ENCODE measurements around the gene ERV3-1.
"Not testable (repeated sequence)": the region's sequence is repeated elsewhere in the genome, so short reads cannot be mapped to it uniquely, and the experiment has no call there.

Gene ERV3-1

DNA sequence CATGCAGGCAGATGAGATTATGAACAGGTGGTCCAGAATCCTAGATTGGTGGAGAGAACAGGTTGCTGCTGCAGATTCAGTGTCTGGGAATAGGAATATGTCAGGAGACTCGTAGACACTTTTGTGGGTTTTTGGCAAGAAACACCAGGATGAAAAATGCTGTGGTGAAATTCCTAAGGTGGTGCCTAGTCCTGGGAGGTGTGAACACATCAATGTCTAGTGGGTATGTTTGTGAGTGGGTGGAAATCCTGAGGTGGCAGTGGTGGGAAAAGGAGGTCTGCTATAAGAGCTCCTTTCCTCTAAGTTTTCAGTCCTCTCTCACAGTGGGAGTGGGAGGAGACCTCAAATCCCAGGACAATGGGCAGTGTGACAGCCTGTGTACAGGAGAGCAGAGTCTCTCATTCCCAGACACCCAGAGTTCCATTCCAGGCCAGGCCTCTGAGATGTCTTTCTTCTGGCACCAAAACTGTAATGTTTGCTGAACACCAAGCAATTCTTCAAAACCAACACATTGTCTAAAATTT is 5.1 kb downstream of the ERV3-1 start:
- no peak for DNase-seq (ENCODE audit: low read depth in 2 of 2)

DNA sequence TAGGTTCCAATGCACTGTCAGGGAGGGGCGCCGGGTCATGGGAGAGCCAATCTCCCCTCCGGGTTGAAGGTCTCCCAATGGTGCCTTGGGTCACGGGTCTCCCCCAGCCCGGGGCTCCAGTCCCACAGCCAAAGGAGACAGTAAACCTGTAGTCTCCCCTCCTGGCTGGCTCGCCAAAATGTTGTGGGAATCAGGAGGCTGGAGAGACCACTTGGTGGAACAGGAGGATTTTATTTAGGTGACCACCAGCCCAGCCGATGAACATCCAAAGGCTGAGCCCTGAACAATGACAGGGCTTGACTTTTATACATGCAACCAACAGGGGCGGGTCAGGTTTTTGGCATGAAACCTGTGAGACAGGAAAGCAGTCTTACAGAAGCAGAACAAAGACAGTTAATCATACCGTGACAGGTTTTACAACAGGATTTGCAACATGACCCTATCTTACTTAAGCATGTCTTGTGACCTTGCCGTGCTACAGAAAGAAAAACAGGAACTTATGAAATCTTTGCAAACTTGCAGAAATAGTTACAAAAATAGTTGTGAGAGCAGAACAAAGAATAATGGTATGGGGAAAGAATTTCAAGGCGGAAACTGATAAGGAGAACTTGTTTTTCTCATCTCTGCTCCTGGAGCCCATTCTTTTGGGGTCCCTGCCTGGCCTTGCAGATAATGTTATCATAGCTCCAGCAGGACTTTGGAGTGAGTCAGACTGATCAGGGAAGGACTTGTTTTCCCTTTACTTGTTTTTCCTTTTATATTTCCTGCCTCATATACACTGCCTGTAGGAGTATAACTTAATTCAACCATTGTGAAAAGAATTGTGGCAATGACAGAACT is 7.1 kb downstream of the ERV3-1 start:
- no peak for DNase-seq (ENCODE audit: low read depth in 2 of 2)

DNA sequence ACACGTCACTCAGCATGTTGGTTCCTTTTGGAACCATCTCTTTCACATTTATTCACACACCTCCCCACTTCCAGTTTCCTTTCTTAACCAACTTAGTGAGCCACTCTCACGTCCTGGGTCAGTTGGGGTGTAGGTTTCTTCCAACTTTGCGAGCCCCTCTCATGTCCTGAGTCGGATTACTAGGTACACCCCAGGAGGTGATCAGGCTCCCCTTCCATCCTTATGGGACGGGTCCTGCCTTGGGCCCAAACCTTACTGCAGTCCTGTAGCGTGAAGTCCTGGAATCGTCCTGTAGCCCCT is 7.7 kb downstream of the ERV3-1 start:
- no peak for DNase-seq (ENCODE audit: low read depth in 2 of 2)

DNA sequence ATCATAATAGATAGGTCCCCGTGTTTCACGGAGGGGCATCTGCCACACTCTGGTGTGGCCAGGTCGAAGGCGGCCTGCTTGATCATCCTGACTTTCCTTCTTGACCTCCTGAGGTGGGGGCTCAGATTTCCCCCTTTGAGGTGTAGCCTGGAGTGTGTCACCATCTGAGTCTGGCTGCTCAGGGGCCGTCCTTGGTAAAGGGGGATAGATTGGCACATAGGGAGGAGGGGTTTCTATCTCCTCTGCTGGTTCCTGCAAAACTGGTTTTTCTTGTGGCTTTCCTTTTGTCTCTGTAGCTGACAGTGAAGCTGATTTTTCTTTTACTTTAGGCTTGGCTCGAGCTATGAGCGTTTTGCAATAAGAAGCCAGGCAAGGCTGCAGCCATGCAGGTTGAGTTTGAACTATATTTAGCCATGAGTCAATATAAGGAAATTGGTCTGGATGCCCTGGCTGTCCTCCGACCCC is 8.5 kb downstream of the ERV3-1 start:
- no peak for DNase-seq (ENCODE audit: low read depth in 2 of 2)

DNA sequence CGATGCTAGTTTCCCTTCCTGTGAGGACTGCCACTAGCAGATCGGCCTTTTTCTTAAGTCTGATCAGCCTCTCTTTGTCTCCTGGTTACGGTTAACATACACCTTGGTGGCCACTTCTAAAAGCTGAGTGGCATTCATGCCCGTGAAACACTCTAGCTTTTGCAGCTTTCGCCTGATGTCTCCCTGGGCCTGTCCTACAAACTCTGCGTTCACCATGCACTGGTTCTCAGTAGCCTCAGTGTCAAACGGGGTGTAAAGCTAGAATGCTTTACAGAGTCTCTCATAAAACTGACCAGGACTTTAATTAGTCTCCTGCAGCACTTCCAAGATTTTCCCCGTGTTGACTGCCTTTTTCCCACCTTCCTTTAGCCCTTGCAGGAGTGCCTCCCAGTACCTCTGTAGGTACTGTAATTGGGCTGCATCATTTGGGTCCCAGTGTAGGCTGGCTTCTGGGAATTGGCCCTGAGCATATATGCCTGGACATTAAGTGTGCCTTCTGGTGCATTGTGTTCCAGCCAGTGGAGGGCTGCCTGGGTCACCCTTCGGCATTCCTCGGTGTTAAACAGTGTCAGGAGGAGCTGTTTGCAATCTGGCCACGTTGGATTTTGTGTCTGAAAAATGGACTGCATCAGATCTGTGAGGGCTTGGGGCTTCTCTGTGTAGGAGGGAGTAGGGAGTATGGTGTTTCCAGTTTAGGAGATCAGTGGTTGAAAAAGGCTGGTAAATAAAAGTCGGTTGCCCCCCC is 9.2 kb downstream of the ERV3-1 start:
- DNase-seq (ENCODE audit: low read depth in 2 of 2), result no peak

DNA sequence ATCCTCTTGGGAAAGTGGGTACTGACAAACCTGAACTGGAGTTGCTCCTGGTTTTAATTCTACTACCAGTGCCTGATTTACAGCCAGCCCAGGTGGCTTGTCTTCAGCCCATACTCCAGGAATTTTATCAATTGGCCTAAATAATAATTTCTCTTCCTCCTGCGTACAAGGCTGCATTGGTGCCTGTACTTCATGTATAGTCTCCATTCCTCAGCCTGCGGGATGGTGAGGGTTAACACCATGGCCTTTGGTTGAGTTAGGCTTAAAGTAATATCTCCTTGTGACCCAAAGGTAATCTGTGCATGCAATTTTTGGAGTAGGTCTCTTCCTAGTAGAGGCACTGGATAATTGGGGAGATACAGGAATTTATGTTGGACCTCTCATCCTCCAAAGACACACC is 10.2 kb downstream of the ERV3-1 start:
- DNase-seq (ENCODE audit: low read depth in 2 of 2), result no peak

DNA sequence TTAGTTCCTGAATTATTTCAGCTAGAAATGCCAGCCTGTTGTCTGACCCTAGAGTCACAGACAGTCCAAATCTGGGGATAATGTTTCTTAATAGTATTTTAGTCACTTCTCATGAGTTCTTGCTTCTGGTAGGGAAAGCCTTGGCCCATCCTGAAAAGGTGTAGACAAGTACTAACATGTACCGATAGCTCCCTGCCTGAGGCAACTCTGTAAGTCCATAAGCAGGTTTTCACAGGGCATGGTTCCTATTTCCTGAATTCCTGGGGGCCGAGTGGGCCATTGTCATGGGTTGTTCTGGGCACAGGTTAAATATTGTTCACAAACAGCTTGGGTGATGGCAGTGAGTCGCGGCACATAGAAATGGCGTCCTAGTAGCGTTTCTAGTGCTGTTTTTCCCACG is 12.6 kb downstream of the ERV3-1 start:
- DNase-seq (ENCODE audit: low read depth in 2 of 2), result no peak

DNA sequence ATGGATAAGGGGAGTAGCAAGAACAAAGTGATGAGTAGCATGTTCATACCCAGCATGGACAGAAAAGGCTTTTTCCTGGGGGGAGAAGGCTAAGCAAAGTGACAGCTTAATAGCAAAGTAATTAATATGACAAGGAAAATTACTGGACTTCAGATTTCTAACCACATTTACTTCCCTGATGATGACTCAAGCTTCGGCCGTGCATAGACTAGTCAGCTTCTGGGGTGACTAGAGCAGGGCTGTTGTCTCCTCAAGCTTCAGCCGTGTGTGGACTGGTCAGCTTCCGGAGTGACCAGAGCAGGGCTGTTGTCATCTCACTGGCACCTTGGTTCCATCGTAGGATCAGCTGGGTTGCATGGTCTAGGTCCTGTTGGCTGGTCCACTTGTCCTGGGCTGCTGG is 13.5 kb downstream of the ERV3-1 start:
- no peak for DNase-seq (ENCODE audit: low read depth in 2 of 2)

DNA sequence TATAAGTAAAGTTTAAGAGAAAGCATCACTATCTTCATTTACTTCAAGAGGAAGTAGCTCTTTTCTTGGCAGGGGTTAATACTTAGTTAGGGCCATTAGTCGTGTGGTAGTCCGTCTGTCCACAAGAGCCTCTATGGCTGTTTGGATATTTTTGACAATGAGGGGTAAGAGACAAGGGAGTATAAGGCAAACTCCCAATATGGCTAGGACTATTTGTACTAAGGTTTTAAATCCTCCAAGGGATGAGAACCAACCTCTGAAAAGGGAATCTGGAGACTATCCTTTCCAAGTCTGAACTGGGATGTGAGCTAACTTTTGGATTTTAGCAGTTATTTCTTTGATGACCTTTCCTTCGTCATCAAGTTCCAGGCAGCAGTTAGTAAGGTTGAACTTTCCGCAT is 15.6 kb downstream of the ERV3-1 start, which contains the start of gene ZNF117:
Gene ZNF117 (minus strand): TSS at position 101 of the 400 bp plus-strand sequence.
- DNase-seq (ENCODE audit: low read depth in 2 of 2), result no peak

DNA sequence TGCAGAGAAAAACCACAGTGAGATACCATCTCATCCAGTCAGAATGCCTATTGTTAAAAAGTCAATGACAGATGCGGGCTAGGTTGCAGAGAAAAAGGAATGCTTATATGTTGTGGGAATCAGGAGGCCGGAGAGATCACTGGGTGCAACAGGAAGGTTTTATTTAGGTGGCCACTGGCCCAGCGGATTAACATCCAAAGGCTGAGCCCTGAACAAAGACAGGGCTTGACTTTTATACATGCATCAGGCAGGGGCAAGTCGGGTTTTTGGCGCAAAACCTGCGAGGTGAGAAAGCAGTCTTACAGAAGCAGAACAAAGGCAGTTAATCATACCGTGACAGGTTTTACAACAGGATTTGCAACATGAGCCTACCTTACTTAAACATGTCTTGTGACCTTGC is 16.3 kb downstream of the ERV3-1 start:
- no peak for DNase-seq (ENCODE audit: low read depth in 2 of 2)

DNA sequence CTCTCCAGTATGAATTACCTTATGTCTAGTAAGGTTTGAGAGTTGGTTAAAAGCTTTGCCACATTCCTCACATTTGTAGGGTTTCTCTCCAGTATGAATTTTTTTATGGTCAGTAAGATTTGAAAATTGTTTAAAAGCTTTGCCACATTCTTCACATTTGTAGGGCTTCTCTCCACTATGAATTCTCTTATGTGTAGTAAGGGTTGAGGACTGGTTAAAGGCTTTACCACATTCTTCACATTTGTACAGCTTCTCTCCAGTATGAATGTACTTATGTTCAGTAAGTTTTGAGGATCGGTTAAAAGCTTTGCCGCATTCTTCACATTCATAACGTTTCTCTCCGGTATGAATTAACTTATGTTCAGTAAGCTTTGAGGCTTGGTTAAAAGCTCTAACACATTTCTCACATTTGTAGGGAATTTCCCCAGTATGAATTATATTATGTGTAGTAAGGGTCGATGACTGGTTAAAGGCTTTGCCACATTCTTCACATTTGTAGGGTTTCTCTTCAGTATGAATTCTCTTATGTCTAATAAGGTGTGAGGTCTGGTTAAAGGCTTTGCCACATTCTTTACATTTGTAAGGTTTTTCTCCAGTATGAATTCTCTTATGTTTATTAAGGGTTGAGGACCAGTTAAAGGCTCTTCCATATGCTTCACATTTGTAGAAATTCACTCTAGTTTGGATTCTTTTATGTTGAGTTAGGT is 27.8 kb downstream of the ERV3-1 start:
- DNase-seq (ENCODE audit: low read depth in 2 of 2), result no peak

DNA sequence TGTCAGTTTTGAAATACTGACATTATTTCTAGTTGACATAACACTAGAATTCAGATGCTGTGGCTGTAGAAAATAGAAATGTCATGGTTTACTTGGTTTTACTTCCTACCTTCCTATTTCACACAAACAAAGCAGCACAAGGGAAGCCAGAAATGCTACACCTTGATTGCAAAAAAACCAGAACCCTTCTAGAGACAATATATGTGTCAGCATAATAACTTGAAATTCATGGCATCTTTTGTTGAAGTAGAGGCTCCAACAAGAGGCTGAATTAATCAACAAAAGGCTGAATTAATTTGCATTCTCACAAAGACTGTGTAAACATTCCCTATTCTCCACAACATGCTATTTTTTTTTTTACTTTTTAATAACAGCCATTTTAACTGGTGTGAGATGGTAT is 40.9 kb downstream of the ERV3-1 start:
- no peak for DNase-seq (ENCODE audit: low read depth in 2 of 2)

DNA sequence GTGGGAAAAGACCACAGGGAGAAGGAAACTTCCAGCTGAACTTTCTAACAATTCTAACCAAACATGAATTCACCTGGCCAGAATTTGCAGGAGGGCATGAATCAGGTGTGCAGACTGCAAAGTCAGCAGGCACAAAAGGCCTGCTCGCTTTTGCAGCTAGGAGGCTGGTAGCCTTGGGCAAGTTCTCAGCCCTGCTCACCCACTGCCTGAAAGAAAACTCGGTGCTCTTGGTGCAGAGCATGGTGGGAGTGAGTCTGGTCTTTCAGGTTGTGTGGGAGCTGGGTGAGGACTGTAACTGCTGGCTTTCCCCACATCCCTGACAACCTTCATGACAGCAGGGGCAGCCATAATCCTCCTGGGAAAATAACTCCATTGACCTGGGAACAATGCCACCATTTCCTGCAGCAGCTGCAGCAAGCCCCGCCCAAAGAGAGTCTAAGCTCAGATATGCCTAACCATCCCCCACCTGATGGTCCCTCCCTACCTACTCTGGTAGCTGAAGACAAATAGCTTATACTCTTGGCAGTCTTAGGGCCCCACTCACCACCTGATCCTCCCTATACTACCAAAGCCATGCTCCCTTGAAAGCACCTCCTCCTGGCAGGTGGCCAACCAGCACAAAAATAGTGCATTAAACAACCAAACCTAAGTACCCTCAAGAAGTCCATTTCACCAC is 47.3 kb downstream of the ERV3-1 start:
- DNase-seq (ENCODE audit: low read depth in 2 of 2), result no peak

DNA sequence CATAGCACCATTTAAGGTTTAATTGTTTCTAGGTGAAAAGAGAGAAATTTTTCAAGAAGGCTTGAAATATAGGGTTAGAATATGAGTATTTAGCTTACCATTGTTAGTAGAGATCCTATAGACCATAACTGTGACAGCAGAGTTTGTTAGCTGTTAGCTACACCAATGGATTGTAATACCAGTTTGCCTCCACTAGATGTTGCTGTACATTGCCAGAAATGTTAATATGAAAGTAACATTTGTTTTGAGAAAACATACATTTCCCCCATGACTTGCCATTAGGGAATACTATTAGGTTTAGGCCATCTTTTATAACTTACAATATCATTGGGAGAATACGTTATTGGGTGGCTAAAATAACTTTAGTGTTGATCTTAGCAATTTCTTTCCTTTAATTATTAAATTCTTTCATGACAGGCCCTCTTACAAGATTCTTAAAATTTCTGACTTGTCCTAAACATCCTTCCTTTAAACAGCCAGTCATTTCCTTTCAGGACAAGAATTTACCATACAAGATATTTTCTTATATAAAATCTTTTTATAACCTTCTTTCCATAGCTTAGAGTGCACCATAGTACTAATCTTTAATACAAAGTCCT is 55.1 kb downstream of the ERV3-1 start:
- DNase-seq (ENCODE audit: low read depth in 2 of 2), result no peak

DNA sequence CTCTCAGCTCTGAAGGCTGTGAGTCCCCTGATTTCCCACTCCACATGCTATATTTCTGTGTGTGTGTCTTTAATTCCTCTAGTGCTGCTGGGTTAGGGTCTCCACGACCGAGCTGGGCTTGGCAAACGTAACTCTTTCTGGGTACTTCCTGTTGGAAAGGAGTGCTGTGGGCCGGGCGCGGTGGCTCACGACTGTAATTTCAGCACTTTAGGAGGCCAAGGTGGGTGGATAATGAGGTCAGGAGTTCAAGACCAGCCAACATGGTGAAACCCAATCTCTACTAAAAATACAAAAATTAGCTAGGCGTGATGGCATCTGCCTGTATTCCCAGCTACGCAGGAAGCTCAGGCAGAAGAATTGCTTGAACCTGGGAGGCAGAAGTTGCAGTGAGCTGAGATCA is 55.8 kb downstream of the ERV3-1 start:
- not testable (repeated sequence) for DNase-seq (ENCODE audit: low read depth in 2 of 2)

DNA sequence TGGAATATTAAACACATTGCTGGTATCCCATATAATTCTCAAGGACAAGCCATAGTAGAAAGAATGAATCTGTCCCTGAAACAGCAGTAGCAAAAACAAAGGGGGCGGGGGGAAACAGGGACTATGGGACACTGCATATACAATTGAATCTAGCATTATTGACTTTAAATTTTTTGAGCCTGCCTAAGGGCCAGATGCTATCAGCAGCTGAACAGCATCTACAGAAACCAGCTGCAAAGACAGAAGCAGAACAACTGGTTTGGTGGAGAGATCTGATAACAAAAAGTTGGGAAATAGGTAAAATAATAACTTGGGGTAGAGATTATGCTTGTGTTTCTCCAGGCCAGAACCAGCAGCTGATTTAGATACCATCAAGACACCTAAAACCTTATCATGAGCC is 57.7 kb downstream of the ERV3-1 start:
- DNase-seq (ENCODE audit: low read depth in 2 of 2), result not testable (repeated sequence)

DNA sequence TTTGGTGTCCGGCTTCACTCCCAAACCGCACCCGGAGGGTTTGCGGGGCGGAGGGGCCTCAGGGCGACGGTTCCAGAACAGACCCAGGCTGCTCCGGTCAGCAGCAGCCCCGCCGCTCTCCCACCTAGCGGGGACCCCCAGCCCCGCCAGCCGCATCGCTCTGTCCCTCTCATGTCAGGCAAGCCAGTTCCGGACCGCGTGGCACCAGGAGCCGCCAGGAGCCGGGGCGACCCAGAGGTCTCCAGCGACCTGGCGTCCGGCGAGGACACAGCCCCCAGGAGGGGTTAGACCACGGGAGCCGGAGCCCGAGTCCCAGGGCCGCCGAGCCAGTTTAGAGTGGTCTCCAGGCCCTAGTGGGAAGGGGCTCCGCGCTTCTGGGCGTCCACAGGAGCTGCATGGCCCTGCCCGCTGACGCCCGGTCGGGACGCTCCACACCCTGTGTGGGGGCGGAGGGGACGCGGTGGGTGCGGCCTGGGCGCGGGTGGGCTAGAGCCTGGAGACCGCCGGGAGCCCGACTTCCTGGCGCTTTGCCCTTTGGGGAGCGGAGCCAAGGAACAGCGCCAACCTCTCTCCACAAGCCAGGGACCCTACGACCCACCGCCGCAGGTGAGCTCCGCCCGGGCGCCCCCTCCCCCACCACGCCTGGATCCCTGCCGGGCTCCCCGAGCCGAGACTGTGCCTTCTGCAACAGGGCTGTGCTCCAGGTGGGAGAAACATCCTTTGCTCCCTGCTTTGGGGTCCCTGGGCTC is 59.1 kb downstream of the ERV3-1 start:
- no peak for DNase-seq (ENCODE audit: low read depth in 2 of 2)

DNA sequence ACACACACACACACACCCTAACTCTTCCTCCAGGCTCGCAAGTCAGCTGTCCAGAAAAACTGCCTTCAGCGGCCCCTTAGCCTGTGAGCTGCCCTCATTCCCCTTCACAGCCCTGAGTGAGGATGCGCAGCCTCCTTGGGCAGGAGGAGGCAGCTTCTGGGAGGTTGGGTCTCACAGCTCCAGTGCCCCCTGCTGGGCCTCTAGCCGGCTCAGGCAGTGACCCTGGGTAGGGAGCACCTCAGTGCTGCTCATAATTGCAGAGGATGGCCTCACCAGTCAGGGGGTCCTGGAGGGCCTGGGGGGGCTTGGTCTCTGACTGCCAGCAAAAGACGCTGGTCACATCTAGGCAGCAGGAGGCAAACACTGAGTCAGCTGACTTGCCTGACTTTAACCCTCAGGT is 59.7 kb downstream of the ERV3-1 start:
- peak in 1 of 2 experiments; percentile 19 for DNase-seq (ENCODE audit: low read depth in 2 of 2)

DNA sequence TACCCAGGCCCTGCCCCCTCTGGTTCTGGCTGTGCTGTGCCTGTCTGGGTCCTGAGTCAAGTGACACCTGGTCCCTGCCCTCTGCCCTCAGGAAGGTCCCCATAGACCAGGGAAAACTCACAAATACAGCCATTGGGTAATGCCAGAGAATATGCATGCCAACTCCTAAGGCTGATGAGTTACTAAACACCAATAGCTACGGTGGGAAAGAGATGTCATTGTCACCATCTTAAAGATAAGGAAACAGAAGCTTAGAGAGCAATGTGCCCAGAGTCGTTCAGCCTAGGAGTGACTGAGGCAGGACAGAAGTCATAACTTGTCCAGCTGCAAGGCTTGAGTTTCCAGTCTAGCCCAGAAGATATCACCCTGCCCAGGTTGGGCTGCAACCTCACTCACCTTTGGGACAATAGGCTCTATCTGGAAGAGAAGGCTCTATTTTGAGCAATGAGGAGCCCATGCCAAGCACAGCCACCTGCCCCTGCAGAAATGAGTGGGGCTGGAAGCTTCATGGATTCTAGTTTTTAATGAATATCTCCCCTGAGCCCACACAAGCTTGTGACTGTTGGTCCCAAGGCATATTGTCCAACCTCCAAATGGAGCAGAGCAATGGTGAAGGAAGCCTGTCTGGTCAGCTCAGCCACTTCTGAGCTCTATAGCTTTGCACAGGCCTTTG is 60.8 kb downstream of the ERV3-1 start:
- no peak for DNase-seq (ENCODE audit: low read depth in 2 of 2)

All from stimulated activated CD4-positive, alpha-beta T cell treated with anti-CD3 and anti-CD28 coated beads, Interleukin-12 subunit alpha, Interleukin-12 subunit beta, amount 100 ng/mL, for 24 hours (primary cell).